K562 (cell line): ENCODE data around the gene RUSC1. TPM values are rescaled to one million over a fixed set of nuclear protein-coding genes. Genes with fewer than 3 reads are reported as not detected.

Experiments
- ATAC-seq: fragments of 200-7000 bp; cut with Tn5 transposase; 3 replicates; pipeline ENCODE4 v1.9.1; 2020; ENCODE audit warnings: moderate library complexity
- BruUV-seq: library from RNA; stranded (reverse); fragments of 400-500 nt; replicated peaks from 2 replicates; lab custom pipeline; 2021; lab: Mats Ljungman, UMichigan
- CTCF ChIA-PET: fragments of 300-600 bp; formaldehyde crosslinking; extraction: SDS; loops from one replicate; lab custom pipeline; 2021; ENCODE audit warnings: low intra/inter-chr PET ratio; lab: Yijun Ruan, JAX
- POLR2A ChIA-PET: fragments of 300-600, 350-650 bp; sonication (Branson Sonifier 250); formaldehyde crosslinking; extraction: SDS; loops from one replicate; lab custom pipeline; 2021; ENCODE audit warnings: antibody characterized with exemption, inconsistent platforms; lab: Yijun Ruan, JAX
- DNase-seq, 4 experiments: peaks; one replicate each; pipeline versions ENCODE4 v3.0.0 to v3.0.0-alpha.2; 2011 to 2018; ENCODE audit warnings: low spot score in 3 of 4, mixed read lengths in 3 of 4; ENCODE audit errors: extremely low read depth in 1 of 4
- FAIRE-seq: peaks from 2 replicates; lab custom pipeline; 2011; peaks lifted over from hg19 to GRCh38; lab: Jason Lieb, UNC
- H2AFZ ChIP-seq: 2 replicates; pipeline ENCODE4 v1.6.0; 2011; ENCODE audit warnings: low read depth, low read length, control low read depth, inconsistent platforms
- H3K27ac ChIP-seq: fragments of 200-600 bp; 3 replicates; pipeline ENCODE4 v1.8.0; 2011; ENCODE audit warnings: low read depth, mild to moderate bottlenecking, control low read depth, inconsistent platforms, low read length, moderate library complexity, mixed read lengths; ENCODE audit errors: extremely low read depth
- H3K27me3 ChIP-seq, 2 experiments: fragments of 300-600 bp in 1 of 2; 2 replicates in 1 of 2; 3 replicates in 1 of 2; pipeline versions ENCODE4 v1.6.0 to v1.8.0; 2011; ENCODE audit warnings: inconsistent platforms in 2 of 2, low read length in 2 of 2, mild to moderate bottlenecking in 1 of 2, mixed read lengths in 1 of 2, moderate library complexity in 1 of 2; ENCODE audit not compliant: control insufficient read depth in 2 of 2, insufficient read depth in 2 of 2
- H3K36me3 ChIP-seq: fragments of 300-600 bp; 3 replicates; pipeline ENCODE4 v1.8.0; 2011; ENCODE audit warnings: mild to moderate bottlenecking, low read length, inconsistent platforms; ENCODE audit not compliant: control insufficient read depth, insufficient read depth
- H3K4me1 ChIP-seq, 2 experiments: fragments of 200-600 bp in 1 of 2; replicated peaks in 1 of 2; 2 replicates in 1 of 2; 3 replicates in 1 of 2; pipeline versions ENCODE4 v1.5.1 to v1.8.0; 2011; ENCODE audit warnings: inconsistent platforms in 2 of 2, low read length in 2 of 2, mild to moderate bottlenecking in 1 of 2, mixed read lengths in 1 of 2, moderate library complexity in 1 of 2; ENCODE audit not compliant: control insufficient read depth in 2 of 2, insufficient read depth in 2 of 2
- H3K4me2 ChIP-seq: 2 replicates; pipeline ENCODE4 v1.6.1; 2011; ENCODE audit warnings: low read length, control low read depth, inconsistent platforms, mixed read lengths; ENCODE audit not compliant: insufficient read depth
- H3K4me3 ChIP-seq: fragments of 200-600 bp; sonication (generic), shearing (Covaris generic); 2 replicates; pipeline ENCODE4 v1.5.1; 2016; ENCODE audit warnings: control low read depth, inconsistent platforms
- H3K79me2 ChIP-seq: fragments of 200-600 bp; 3 replicates; pipeline ENCODE4 v1.8.0; 2011; ENCODE audit warnings: low read length, inconsistent platforms; ENCODE audit not compliant: control insufficient read depth, insufficient read depth
- H3K9ac ChIP-seq, 2 experiments: 2 replicates each; pipeline versions ENCODE4 v1.6.0 to v1.6.1; 2011; ENCODE audit warnings: low read depth in 2 of 2, low read length in 2 of 2, control low read depth in 1 of 2, inconsistent platforms in 1 of 2, mild to moderate bottlenecking in 1 of 2, mixed read lengths in 1 of 2; ENCODE audit not compliant: insufficient read depth in 1 of 2
- H3K9me1 ChIP-seq: one replicate; pipeline ENCODE4 v1.6.0; 2011; ENCODE audit warnings: inconsistent platforms, mild to moderate bottlenecking, low read length, moderate library complexity; ENCODE audit not compliant: control insufficient read depth, insufficient read depth
- H3K9me3 ChIP-seq: replicated peaks from 2 replicates; pipeline ENCODE4 v1.5.1; 2011; ENCODE audit warnings: low read depth, low read length, inconsistent platforms; ENCODE audit not compliant: control insufficient read depth, insufficient read depth
- H4K20me1 ChIP-seq: replicated peaks from 2 replicates; pipeline ENCODE4 v1.6.1; 2011; ENCODE audit warnings: low read length, inconsistent platforms, mixed read lengths; ENCODE audit not compliant: control insufficient read depth, insufficient read depth
- BMI1 ChIP-seq: fragments of 150-350 bp; IDR thresholded peaks from 2 replicates; pipeline ENCODE4 v1.6.1; 2014; ENCODE audit warnings: low read length
- CBX8 ChIP-seq: fragments of 200-600 bp; sonication (generic); IDR thresholded peaks from 2 replicates; pipeline ENCODE4 v1.6.1; 2012; ENCODE audit warnings: borderline replicate concordance, mixed run types, low read depth, mild to moderate bottlenecking, moderate library complexity, mixed read lengths, low read length, control low read depth, inconsistent platforms; ENCODE audit not compliant: poor library complexity, severe bottlenecking; ENCODE audit errors: extremely low read depth
- CREB1 ChIP-seq, 2 experiments: sonication (generic) in 1 of 2; formaldehyde crosslinking in 1 of 2; IDR thresholded peaks; 2 replicates each; pipeline versions ENCODE4 v1.6.1 to v1.8.0; 2012 to 2022; ENCODE audit warnings: inconsistent platforms in 1 of 2, mild to moderate bottlenecking in 1 of 2, missing genetic modification reagents in 1 of 2, moderate library complexity in 1 of 2
- MTA2 ChIP-seq: fragments of 450-650 bp; IDR thresholded peaks from 2 replicates; pipeline ENCODE4 v1.6.1; 2016; ENCODE audit warnings: low read depth
- NCOA1 ChIP-seq: fragments of 450-650 bp; IDR thresholded peaks from 2 replicates; pipeline ENCODE4 v1.6.1; 2016; ENCODE audit warnings: low read depth
- POLR2A ChIP-seq: fragments of 450-650 bp; conservative IDR thresholded peaks from 2 replicates; pipeline ENCODE4 v1.6.1; 2016
- POLR2AphosphoS5 ChIP-seq: IDR thresholded peaks from 2 replicates; pipeline ENCODE4 v1.6.1; 2011; ENCODE audit warnings: mild to moderate bottlenecking, low read depth, low read length, moderate library complexity; ENCODE audit not compliant: control insufficient read depth, insufficient read depth
- TAF7 ChIP-seq: fragments of 450-650 bp; IDR thresholded peaks from 2 replicates; pipeline ENCODE4 v1.6.1; 2016; ENCODE audit warnings: missing genetic modification characterization, missing compliant biosample characterization
- TAL1 ChIP-seq: fragments of 450-650 bp; IDR thresholded peaks from 2 replicates; pipeline ENCODE4 v1.6.1; 2016; ENCODE audit warnings: mild to moderate bottlenecking
- ZC3H4 ChIP-seq: sonication (generic); formaldehyde crosslinking; IDR thresholded peaks from 2 replicates; pipeline ENCODE4 v1.9.0; 2021; ENCODE audit warnings: missing genetic modification reagents, borderline replicate concordance
- WGBS: fragments of 100-300 bp; shearing (Covaris generic); methylation state at CpG from one replicate; pipeline ENCODE4 v1.1.6; 2016; ENCODE audit warnings: low coverage, mixed read lengths; ENCODE audit not compliant: insufficient coverage; ENCODE audit errors: missing lambda C conversion rate; 5-methylcytosine and 5-hydroxymethylcytosine counted together
- in situ Hi-C: fragments of 300-500 bp; cut with MboI; formaldehyde crosslinking; loops from 4 replicates; pipeline ENCODE4 v1.15.0; 2018; ENCODE audit warnings: inconsistent platforms, mixed read lengths
- intact Hi-C: fragments of 100-400 bp; cut with micrococcal nuclease; formaldehyde crosslinking; loops from 2 replicates; pipeline ENCODE4 v1.14.2; 2022
- polyA plus RNA-seq, 8 experiments: library from polyadenylated mRNA; depleted of rRNA in 4 of 8; stranded (reverse) in 5 of 8; unstranded in 3 of 8; fragments of >200 nt; fragmentation: Nextera tagmentation in 2 of 8; fragmentation: Illumina TruSeq in 1 of 8; extraction: Ambion mirVana in 2 of 8; extraction: Trizol in 1 of 8; gene quantifications; 2 replicates each; pipeline versions ENCODE4 v1.2.1 to v1.2.3, GENCODE V29; 2011 to 2014; ENCODE audit warnings: inconsistent platforms in 1 of 8, missing spikeins in 1 of 8
- total RNA-seq, 7 experiments: library from RNA; depleted of rRNA in 6 of 7; stranded (reverse); fragments of >200 nt in 6 of 7; fragmentation: Illumina TruSeq in 2 of 7; extraction: Trizol in 2 of 7; gene quantifications; 2 replicates each; pipeline versions ENCODE4 v1.2.1 to v1.2.3, GENCODE V29; 2011 to 2021; ENCODE audit warnings: low replicate concordance in 1 of 7
- TF ChIP-seq, protein P1 (sequence below): fragments of 250-450 bp; sonication (Bioruptor Pico); IDR thresholded peaks from 2 replicates; pipeline ENCODE4 v1.6.1; 2021; ENCODE audit warnings: mild to moderate bottlenecking

RUSC1 gene
- total and polyA plus RNA-seq, 9 of the 15 experiments (the other 6 are each of a cell fraction or from before 2014, with no cell fraction given) = 5.7 to 68.3 (median 33.6) TPM

DNA sequence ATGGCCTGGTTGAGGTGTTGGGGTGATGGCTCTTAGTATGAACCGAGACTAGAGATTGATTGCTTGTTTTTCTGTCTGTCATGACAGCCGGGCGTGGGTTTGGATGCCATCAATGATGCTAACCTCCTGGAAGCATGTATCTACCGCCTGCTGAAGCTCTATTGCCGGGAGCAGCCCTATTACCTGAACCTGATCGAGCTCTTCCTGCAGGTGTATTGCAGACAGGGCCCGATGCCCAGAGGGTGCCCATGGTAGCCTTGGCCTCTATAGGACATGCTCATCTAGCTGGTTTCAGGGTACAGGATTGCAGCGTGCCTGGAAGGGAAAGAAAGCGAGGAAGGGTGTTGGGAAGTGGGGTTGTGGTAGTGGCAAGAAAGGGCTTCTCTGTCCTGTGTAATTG lies 2.6 kb upstream of the RUSC1 start:
- no peak for ATAC-seq
- intact Hi-C loops (no loop called here), in situ Hi-C loops (loop anchor here (25.0 kb wide), 1 partner anchor 1419 kb away; the partner anchor contains the start of genes ISG20L2, METTL25B and MRPL24)
- H3K4me1 ChIP-seq = peaks cover 8 to 31% of the 10 kb centered on the region in 2 experiments; a peak in 4 of 5 replicates
- 94% methylated on average over 9 of the region's 9 CpGs for WGBS
- no peaks in the 10 kb centered on the region for H3K27me3 ChIP-seq
- peaks cover 68% of the 10 kb centered on the region for H3K36me3 ChIP-seq
- H3K27ac ChIP-seq = no peak overlapping the region; the same call in 2 of the 3 replicates
- BruUV-seq = no TSS peak
- DNase-seq = no peak
- FAIRE-seq = no peak
- TF ChIP-seq POLR2A (0 out of 2 replicates have a peak, but pooled peaks have one; percentile 44), NCOA1 (no peak), BMI1 (no peak), TAL1 (no peak), POLR2AphosphoS5 (0 out of 2 replicates have a peak, but pooled peaks have one; percentile 2), ZC3H4 (CRISPR knock-in tag) (no peak), CREB1 (IDR thresholded peaks at IDR 0.05) (no peak), CREB1 (CRISPR knock-in tag; IDR thresholded peaks at IDR 0.05) (no peak), CBX8 (no peak), MTA2 (no peak), TAF7 (tag) (no peak)
- TF ChIP-seq, protein P1, sequence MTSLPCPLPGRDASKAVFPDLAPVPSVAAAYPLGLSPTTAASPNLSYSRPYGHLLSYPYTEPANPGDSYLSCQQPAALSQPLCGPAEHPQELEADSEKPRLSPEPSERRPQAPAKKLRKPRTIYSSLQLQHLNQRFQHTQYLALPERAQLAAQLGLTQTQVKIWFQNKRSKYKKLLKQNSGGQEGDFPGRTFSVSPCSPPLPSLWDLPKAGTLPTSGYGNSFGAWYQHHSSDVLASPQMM (CRISPR knock-in tag) = no peak
- no peak overlapping the region for H3K4me2 ChIP-seq
- no peaks in the 10 kb centered on the region for H3K9me3 ChIP-seq
- peaks cover 5% of the 10 kb centered on the region; the same call in 2 of the 3 replicates for H3K79me2 ChIP-seq
- peaks cover 4% of the 10 kb centered on the region for H3K9me1 ChIP-seq
- no peak overlapping the region for H2AFZ ChIP-seq
- H3K4me3 ChIP-seq = no peak overlapping the region
- CTCF ChIA-PET = no interaction called here
- POLR2A ChIA-PET = interaction anchor here (0.9 to 1.0 kb wide), 3 partner anchors 11 to 111 kb away, joined by 3 to 6 read pairs (median 3); no protein-coding TSS in a partner anchor
- 0 out of 4 replicates have a peak overlapping the region, but pooled peaks of 1 of the 2 experiments have one; percentile 33 for H3K9ac ChIP-seq
- peaks cover 15% of the 10 kb centered on the region for H4K20me1 ChIP-seq
